WERI-Rb-1 (cell line): Measurements from ENCODE around the gene ICAM4.
A peak's percentile ranks its signal among the peaks of the same experiment; 100 is the strongest.

Experiments
- DNase-seq: peaks from one replicate; pipeline ENCODE4 v3.0.0-alpha.2; 2020
- H3K27ac ChIP-seq: fragments of 250-450 bp; sonication (Bioruptor Pico); 2 replicates; pipeline ENCODE4 v1.5.1; 2020; ENCODE audit warnings: mild to moderate bottlenecking, moderate library complexity
- H3K27me3 ChIP-seq: fragments of 250-450 bp; sonication (Bioruptor Pico); 2 replicates; pipeline ENCODE4 v1.5.1; 2021; ENCODE audit warnings: mild to moderate bottlenecking, low read depth, moderate library complexity; ENCODE audit not compliant: insufficient read depth, severe bottlenecking
- H3K36me3 ChIP-seq: fragments of 250-450 bp; sonication (Bioruptor Pico); 2 replicates; pipeline ENCODE4 v1.5.1; 2020; ENCODE audit warnings: mild to moderate bottlenecking, moderate library complexity
- H3K4me3 ChIP-seq: 2 replicates; pipeline ENCODE4 v1.5.1; 2011; ENCODE audit warnings: low read depth, mild to moderate bottlenecking, control low read depth, low read length
- H3K9me3 ChIP-seq: fragments of 250-450 bp; sonication (Bioruptor Pico); 2 replicates; pipeline ENCODE4 v1.5.1; 2021; ENCODE audit warnings: mild to moderate bottlenecking, moderate library complexity; ENCODE audit not compliant: severe bottlenecking
- CTCF ChIP-seq: IDR thresholded peaks from 2 replicates; pipeline ENCODE4 v1.5.1; 2011; ENCODE audit warnings: low read depth, mild to moderate bottlenecking, control low read depth, inconsistent platforms, low read length

The ICAM4 gene

DNA sequence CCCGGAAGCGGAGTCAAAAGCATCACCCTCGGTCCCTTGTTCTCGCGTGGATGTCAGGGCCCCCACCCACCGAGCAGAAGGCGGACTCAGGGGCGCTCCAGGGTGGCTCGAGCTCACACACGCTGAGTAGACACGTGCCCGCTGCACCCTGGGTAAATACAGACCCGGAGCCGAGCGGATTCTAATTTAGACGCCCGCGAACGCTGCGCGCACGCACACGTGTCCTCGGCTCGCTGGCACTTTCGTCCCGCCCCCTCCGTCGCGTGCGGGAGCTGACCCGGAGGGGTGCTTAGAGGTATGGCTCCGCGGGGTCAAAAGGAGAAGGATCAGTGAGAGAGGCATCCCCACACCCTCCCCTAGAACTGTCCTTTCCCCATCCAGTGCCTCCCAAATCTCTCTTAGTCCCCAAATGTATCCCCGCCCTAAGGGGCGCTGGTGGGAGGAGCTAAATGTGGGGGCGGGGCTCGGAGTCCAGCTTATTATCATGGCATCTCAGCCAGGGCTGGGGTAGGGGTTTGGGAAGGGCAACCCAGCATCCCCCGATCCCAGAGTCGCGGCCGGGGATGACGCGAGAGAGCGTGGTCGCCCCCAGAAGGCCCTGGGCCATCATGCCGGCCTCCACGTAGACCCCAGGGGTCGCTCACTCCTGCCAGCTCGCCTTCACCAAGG, 2.5 kb downstream of the ICAM4 start:
- DNase-seq = peak; percentile 75
- TF ChIP-seq CTCF = peak; percentile 32; the same call in 1 of the 2 replicates
- H3K9me3 ChIP-seq = no peaks in the 10 kb centered on the region
- peaks cover 9% of the 10 kb centered on the region for H3K36me3 ChIP-seq
- no peak overlapping the region for H3K27ac ChIP-seq
- H3K4me3 ChIP-seq = peak overlapping the region; percentile 63
- H3K27me3 ChIP-seq = peaks cover 9% of the 10 kb centered on the region

- Histone ChIP-seq H3K4me3 (peak within 1 kb of the TSS; percentile 63), H3K36me3 (peaks cover 15% of the 10 kb centered on the region), H3K27me3 (peaks cover 9% of the 10 kb centered on the region), H3K9me3 (no peaks in the 10 kb centered on the region), H3K27ac (no peak within 1 kb of the TSS)
- TF ChIP-seq CTCF = no peak
- peak; percentile 49 for DNase-seq
Measured at GRCh38 chr19:10289836-10290356, 3.1 kb downstream of the ICAM4 start, which contains the start of gene ICAM5. Gene ICAM5, plus strand, starts transcription at chr19:10289952. Its CDS starts 92 bp downstream, at chr19:10290044.

- Histone ChIP-seq H3K27me3 (peaks cover 9% of the 10 kb centered on the region), H3K27ac (no peak overlapping the region)
- no peak for DNase-seq
Measured at GRCh38 chr19:10290357-10290875, 3.7 kb downstream of the ICAM4 start.

GRCh38 chr19:10290876-10291553, 4.3 kb downstream of the ICAM4 start:
- Histone ChIP-seq H3K9me3 (no peaks in the 10 kb centered on the region), H3K4me3 (peak overlapping the region; percentile 63), H3K27me3 (peaks cover 9% of the 10 kb centered on the region), H3K27ac (no peak overlapping the region), H3K36me3 (peaks cover 24% of the 10 kb centered on the region)
- peak; percentile 80 for DNase-seq
- TF ChIP-seq CTCF = no peak

More at GRCh38 chr19:10290357-10290875, 3.7 kb downstream of the ICAM4 start:
- Histone ChIP-seq H3K9me3 (no peaks in the 10 kb centered on the region), H3K4me3 (peak overlapping the region; percentile 63), H3K36me3 (peaks cover 20% of the 10 kb centered on the region)
- no peak for TF ChIP-seq CTCF

GRCh38 chr19:10291554-10292205, 4.9 kb downstream of the ICAM4 start:
- Histone ChIP-seq H3K36me3 (peaks cover 25% of the 10 kb centered on the region), H3K27me3 (peaks cover 9% of the 10 kb centered on the region), H3K9me3 (no peaks in the 10 kb centered on the region), H3K27ac (no peak overlapping the region), H3K4me3 (peak overlapping the region; percentile 63)
- no peak for TF ChIP-seq CTCF
- DNase-seq = no peak
